Measurements from ENCODE around the gene CFDP1.
A peak's percentile ranks its signal among the peaks of the same experiment; 100 is the strongest.
"Not testable (repeated sequence)": the region's sequence is repeated elsewhere in the genome, so short reads cannot be mapped to it uniquely, and the experiment has no call there.

Gene CFDP1

GRCh38 chr16:75288181-75288580 lies 145.1 kb downstream of the CFDP1 start:
- DNase-seq: no peak

- DNase-seq: no peak
Measured at GRCh38 chr16:75287708-75288107, 145.6 kb downstream of the CFDP1 start.

- no peak for DNase-seq
Measured at GRCh38 chr16:75286389-75286788, 146.9 kb downstream of the CFDP1 start.

- no peak for DNase-seq
Measured at GRCh38 chr16:75282466-75283281, 150.6 kb downstream of the CFDP1 start.

GRCh38 chr16:75281826-75282225 lies 151.5 kb downstream of the CFDP1 start:
- no peak for DNase-seq

GRCh38 chr16:75281009-75281408 lies 152.3 kb downstream of the CFDP1 start:
- not testable (repeated sequence) for DNase-seq

GRCh38 chr16:75280331-75280804 lies 152.9 kb downstream of the CFDP1 start:
- DNase-seq: no peak

- DNase-seq: no peak
Measured at GRCh38 chr16:75279305-75279704, 154.0 kb downstream of the CFDP1 start.

- no peak for DNase-seq
Measured at GRCh38 chr16:75273054-75273925, 160.0 kb downstream of the CFDP1 start.

GRCh38 chr16:75272629-75273028 lies 160.7 kb downstream of the CFDP1 start:
- DNase-seq: not testable (repeated sequence)

- DNase-seq: no peak
Measured at GRCh38 chr16:75272097-75272551, 161.2 kb downstream of the CFDP1 start.

GRCh38 chr16:75271441-75272096 lies 161.7 kb downstream of the CFDP1 start:
- DNase-seq: no peak

- DNase-seq: not testable (repeated sequence)
Measured at GRCh38 chr16:75269358-75269757, 163.9 kb downstream of the CFDP1 start.

GRCh38 chr16:75267631-75268264 lies 165.6 kb downstream of the CFDP1 start:
- DNase-seq: peak; percentile 36

- DNase-seq: no peak
Measured at GRCh38 chr16:75266738-75267630, 166.3 kb downstream of the CFDP1 start.

- no peak for DNase-seq
Measured at GRCh38 chr16:75265911-75266701, 167.2 kb downstream of the CFDP1 start.

- DNase-seq: no peak
Measured at GRCh38 chr16:75264999-75265910, 168.0 kb downstream of the CFDP1 start.

GRCh38 chr16:75264457-75264998 lies 168.8 kb downstream of the CFDP1 start:
- no peak for DNase-seq

- no peak for DNase-seq
Measured at GRCh38 chr16:75263963-75264445, 169.3 kb downstream of the CFDP1 start.
